Measurements from ENCODE around the gene ZNF506. TPM values are rescaled to one million over a fixed set of nuclear protein-coding genes. Genes with fewer than 3 reads are reported as not detected.
"Not testable (repeated sequence)": the region's sequence is repeated elsewhere in the genome, so short reads cannot be mapped to it uniquely, and the experiment has no call there.

The ZNF506 gene
- total RNA-seq, 1 donor from 2014 or later: 10.0 TPM

GRCh38 chr19:19743921-19744320 is 77.6 kb downstream of the ZNF506 start:
- not testable (repeated sequence) for ATAC-seq

- ATAC-seq: no peak
These were observed 78.4 kb downstream of the ZNF506 start for GRCh38 chr19:19743176-19743575.

GRCh38 chr19:19742773-19743172 is 78.8 kb downstream of the ZNF506 start:
- ATAC-seq: no peak

Other genes with a start within 250 kb of the ZNF506 start
- 0.20 TPM for gene PBX4, start 203.1 kb downstream of the ZNF506 start, total RNA-seq
- 7.6 TPM for gene LPAR2, start 193.5 kb downstream of the ZNF506 start, total RNA-seq
- gene GMIP, start 178.1 kb downstream of the ZNF506 start, total RNA-seq: 9.4 TPM
- gene ATP13A1, start 158.1 kb downstream of the ZNF506 start, total RNA-seq: 28.9 TPM
- 10.0 TPM for gene ZNF101, start 152.9 kb downstream of the ZNF506 start, total RNA-seq
- 2.3 TPM for gene ZNF14, start 88.6 kb downstream of the ZNF506 start, total RNA-seq
- gene ZNF253, start 44.1 kb upstream of the ZNF506 start, total RNA-seq: 1.9 TPM
- gene ZNF93, start 79.2 kb upstream of the ZNF506 start, total RNA-seq: 2.6 TPM
- gene ZNF682, start 217.8 kb upstream of the ZNF506 start, total RNA-seq: 3.3 TPM